Panc1 (cell line): ENCODE results near the gene FCHSD2. TPM values are rescaled to one million over a fixed set of nuclear protein-coding genes. Genes with fewer than 3 reads are reported as not detected.

ENCODE experiments used
- ATAC-seq: fragments of 200-7000 bp; cut with Tn5 transposase; 2 replicates; pipeline ENCODE4 v1.9.1; 2020; ENCODE audit warnings: mild to moderate bottlenecking, moderate library complexity
- BruUV-seq: library from RNA; stranded (reverse); fragments of 400-500 nt; replicated peaks from 2 replicates; lab custom pipeline; 2021; lab: Mats Ljungman, UMichigan
- CTCF ChIA-PET: fragments of 300-600 bp; sonication (Branson Sonifier 250); formaldehyde crosslinking; loops from one replicate; lab custom pipeline; 2022; ENCODE audit warnings: antibody characterized with exemption; lab: Charles Lee
- POLR2A ChIA-PET: fragments of 300-600 bp; sonication (Branson Sonifier 250); formaldehyde crosslinking; loops from one replicate; lab custom pipeline; 2022; ENCODE audit warnings: antibody characterized with exemption; lab: Charles Lee
- DNase-seq: peaks from one replicate; pipeline ENCODE4 v3.0.0-alpha.2; 2010; ENCODE audit warnings: low read depth, low spot score
- H3K27ac ChIP-seq: 2 replicates; pipeline ENCODE4 v1.5.1; 2011; ENCODE audit warnings: mild to moderate bottlenecking, low read length, inconsistent platforms
- H3K27me3 ChIP-seq: fragments of 200-500 bp; sonication (Bioruptor generic); 2 replicates; pipeline ENCODE4 v1.6.0; 2014; ENCODE audit warnings: low read length, inconsistent platforms; ENCODE audit not compliant: control insufficient read depth, insufficient read depth
- H3K36me3 ChIP-seq: fragments of 200-500 bp; sonication (Bioruptor generic); 2 replicates; pipeline ENCODE4 v1.5.1; 2014; ENCODE audit warnings: inconsistent platforms, mild to moderate bottlenecking, low read length, moderate library complexity; ENCODE audit not compliant: control insufficient read depth, insufficient read depth
- H3K4me1 ChIP-seq: 2 replicates; pipeline ENCODE4 v1.5.1; 2011; ENCODE audit warnings: inconsistent platforms, mild to moderate bottlenecking, low read length, moderate library complexity; ENCODE audit not compliant: control insufficient read depth, insufficient read depth
- H3K4me3 ChIP-seq, 2 experiments: 2 replicates each; pipeline ENCODE4 v1.5.1; 2011 to 2012; ENCODE audit warnings: low read depth in 2 of 2, low read length in 2 of 2, mild to moderate bottlenecking in 2 of 2, inconsistent platforms in 1 of 2, moderate library complexity in 1 of 2
- H3K9me3 ChIP-seq: fragments of 200-500 bp; sonication (Bioruptor generic); 2 replicates; pipeline ENCODE4 v1.5.1; 2014; ENCODE audit warnings: low read depth, mild to moderate bottlenecking, inconsistent platforms, low read length, moderate library complexity; ENCODE audit not compliant: control insufficient read depth, insufficient read depth
- POLR2AphosphoS5 ChIP-seq: IDR thresholded peaks from 2 replicates; pipeline ENCODE4 v1.6.1; 2012; ENCODE audit warnings: mild to moderate bottlenecking, low read depth, low read length, moderate library complexity
- SIN3A ChIP-seq: IDR thresholded peaks from 2 replicates; pipeline ENCODE4 v1.6.1; 2012; ENCODE audit warnings: low read depth, mild to moderate bottlenecking, low read length, moderate library complexity, borderline replicate concordance; ENCODE audit not compliant: insufficient read depth
- TCF7L2 ChIP-seq: IDR thresholded peaks from 2 replicates; pipeline ENCODE4 v1.6.1; 2011; ENCODE audit warnings: mild to moderate bottlenecking, low read depth, low read length, inconsistent platforms
- in situ Hi-C: cut with HindIII; loops from 2 replicates; pipeline ENCODE4 v1.10.0; 2016; ENCODE audit warnings: low sequenced_read_pairs, low pct_unique_long_range_greater_than_20kb
- intact Hi-C: fragments of 100-400 bp; cut with micrococcal nuclease; formaldehyde crosslinking; loops from one replicate; pipeline ENCODE4 v1.10.0; 2022; ENCODE audit not compliant: unreplicated experiment
- total RNA-seq: library from RNA; stranded (reverse); gene quantifications from one replicate; pipeline ENCODE4 v1.2.1, GENCODE V29; 2021; ENCODE audit not compliant: unreplicated experiment
- TF ChIP-seq, protein P1 (sequence below), 2 experiments: IDR thresholded peaks; 2 replicates each; pipeline ENCODE4 v1.6.1; 2011 to 2012; ENCODE audit warnings: low read depth in 2 of 2, control low read depth in 1 of 2, low read length in 1 of 2, mild to moderate bottlenecking in 1 of 2, moderate library complexity in 1 of 2; ENCODE audit not compliant: insufficient read depth in 1 of 2
- TF ChIP-seq, protein P2 (sequence below): fragments of 450-650 bp; IDR thresholded peaks from 2 replicates; pipeline ENCODE4 v1.5.1; 2017; ENCODE audit warnings: mild to moderate bottlenecking

The FCHSD2 gene
- total RNA-seq, 1 experiment from 2014 or later: 31.8 TPM

DNA sequence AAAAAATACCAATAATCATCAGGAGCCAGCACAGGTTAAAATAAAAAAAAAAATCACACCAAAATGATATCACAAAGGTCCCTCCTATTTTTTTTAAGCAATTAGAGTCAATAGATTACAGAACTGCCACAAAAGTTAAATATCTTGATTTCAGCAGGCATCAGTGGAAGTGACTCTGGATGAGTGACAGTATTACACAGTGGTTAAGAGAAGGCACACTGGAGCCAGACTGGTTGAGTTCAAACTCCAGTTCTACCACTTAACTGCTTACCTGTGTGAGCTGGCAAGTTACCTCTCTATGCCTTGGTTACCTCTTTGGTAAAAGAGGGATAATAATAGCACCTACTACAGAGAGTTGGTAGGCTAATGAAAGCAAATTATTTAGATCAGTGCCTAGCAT is 179.4 kb downstream of the FCHSD2 start:
- ATAC-seq: no peak
- ChIA-PET CTCF (interaction anchor here (0.6 kb wide), 1 partner anchor 180 kb away, joined by 4 read pairs; the partner anchor contains the start of gene FCHSD2), POLR2A (interaction anchor here (0.7 kb wide), 1 partner anchor 34 kb away, joined by 3 read pairs; no protein-coding TSS in a partner anchor)
- Histone ChIP-seq H3K4me3 (no peak overlapping the region), H3K9me3 (no peaks in the 10 kb centered on the region), H3K36me3 (no peaks in the 10 kb centered on the region), H3K27ac (no peak overlapping the region), H3K27me3 (no peaks in the 10 kb centered on the region), H3K4me1 (no peaks in the 10 kb centered on the region)
- intact Hi-C loops (no loop called here), in situ Hi-C loops (no loop called here)
- DNase-seq: no peak
- no TSS peak for BruUV-seq
- TF ChIP-seq SIN3A: no peak
- TF ChIP-seq, protein P1, sequence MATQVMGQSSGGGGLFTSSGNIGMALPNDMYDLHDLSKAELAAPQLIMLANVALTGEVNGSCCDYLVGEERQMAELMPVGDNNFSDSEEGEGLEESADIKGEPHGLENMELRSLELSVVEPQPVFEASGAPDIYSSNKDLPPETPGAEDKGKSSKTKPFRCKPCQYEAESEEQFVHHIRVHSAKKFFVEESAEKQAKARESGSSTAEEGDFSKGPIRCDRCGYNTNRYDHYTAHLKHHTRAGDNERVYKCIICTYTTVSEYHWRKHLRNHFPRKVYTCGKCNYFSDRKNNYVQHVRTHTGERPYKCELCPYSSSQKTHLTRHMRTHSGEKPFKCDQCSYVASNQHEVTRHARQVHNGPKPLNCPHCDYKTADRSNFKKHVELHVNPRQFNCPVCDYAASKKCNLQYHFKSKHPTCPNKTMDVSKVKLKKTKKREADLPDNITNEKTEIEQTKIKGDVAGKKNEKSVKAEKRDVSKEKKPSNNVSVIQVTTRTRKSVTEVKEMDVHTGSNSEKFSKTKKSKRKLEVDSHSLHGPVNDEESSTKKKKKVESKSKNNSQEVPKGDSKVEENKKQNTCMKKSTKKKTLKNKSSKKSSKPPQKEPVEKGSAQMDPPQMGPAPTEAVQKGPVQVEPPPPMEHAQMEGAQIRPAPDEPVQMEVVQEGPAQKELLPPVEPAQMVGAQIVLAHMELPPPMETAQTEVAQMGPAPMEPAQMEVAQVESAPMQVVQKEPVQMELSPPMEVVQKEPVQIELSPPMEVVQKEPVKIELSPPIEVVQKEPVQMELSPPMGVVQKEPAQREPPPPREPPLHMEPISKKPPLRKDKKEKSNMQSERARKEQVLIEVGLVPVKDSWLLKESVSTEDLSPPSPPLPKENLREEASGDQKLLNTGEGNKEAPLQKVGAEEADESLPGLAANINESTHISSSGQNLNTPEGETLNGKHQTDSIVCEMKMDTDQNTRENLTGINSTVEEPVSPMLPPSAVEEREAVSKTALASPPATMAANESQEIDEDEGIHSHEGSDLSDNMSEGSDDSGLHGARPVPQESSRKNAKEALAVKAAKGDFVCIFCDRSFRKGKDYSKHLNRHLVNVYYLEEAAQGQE (IDR thresholded peaks at IDR 0.05; ENCODE audit: insufficient read depth in 1 of 2, low read depth in 2 of 2, low read length in 1 of 2): no peak
- TF ChIP-seq POLR2AphosphoS5: no peak
- TF ChIP-seq TCF7L2: no peak
- TF ChIP-seq, protein P2, sequence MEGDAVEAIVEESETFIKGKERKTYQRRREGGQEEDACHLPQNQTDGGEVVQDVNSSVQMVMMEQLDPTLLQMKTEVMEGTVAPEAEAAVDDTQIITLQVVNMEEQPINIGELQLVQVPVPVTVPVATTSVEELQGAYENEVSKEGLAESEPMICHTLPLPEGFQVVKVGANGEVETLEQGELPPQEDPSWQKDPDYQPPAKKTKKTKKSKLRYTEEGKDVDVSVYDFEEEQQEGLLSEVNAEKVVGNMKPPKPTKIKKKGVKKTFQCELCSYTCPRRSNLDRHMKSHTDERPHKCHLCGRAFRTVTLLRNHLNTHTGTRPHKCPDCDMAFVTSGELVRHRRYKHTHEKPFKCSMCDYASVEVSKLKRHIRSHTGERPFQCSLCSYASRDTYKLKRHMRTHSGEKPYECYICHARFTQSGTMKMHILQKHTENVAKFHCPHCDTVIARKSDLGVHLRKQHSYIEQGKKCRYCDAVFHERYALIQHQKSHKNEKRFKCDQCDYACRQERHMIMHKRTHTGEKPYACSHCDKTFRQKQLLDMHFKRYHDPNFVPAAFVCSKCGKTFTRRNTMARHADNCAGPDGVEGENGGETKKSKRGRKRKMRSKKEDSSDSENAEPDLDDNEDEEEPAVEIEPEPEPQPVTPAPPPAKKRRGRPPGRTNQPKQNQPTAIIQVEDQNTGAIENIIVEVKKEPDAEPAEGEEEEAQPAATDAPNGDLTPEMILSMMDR: no peak

DNA sequence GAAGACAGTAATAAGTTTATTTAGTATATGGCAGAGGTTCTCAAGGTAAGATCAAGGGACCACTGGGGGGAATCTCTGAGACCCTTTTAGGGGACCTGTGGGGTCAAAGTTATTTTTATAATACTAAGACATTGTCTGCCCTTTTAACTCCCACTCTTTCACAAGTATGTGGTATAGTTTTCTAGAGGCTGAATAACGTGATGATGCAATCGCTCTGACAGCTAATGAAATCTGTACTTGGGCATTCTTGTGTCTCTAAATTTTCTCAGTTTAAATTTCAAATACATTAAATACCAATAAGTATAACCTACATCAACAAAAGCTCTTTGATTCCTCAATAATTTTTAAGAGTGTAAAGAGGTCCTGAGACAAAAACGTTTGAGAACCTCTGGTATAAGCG is 180.0 kb downstream of the FCHSD2 start:
- Histone ChIP-seq H3K36me3 (no peaks in the 10 kb centered on the region), H3K27ac (no peak overlapping the region; the same call in 1 of the 2 replicates), H3K27me3 (no peaks in the 10 kb centered on the region), H3K4me1 (no peaks in the 10 kb centered on the region), H3K4me3 (no peak overlapping the region), H3K9me3 (no peaks in the 10 kb centered on the region)
- ChIA-PET POLR2A (interaction anchor here (0.6 to 0.7 kb wide), 2 partner anchors 35 to 176 kb away, joined by 3 to 8 read pairs; no protein-coding TSS in a partner anchor), CTCF (no interaction called here)
- ATAC-seq (no peak), DNase-seq (no peak)
- TF ChIP-seq SIN3A (no peak), POLR2AphosphoS5 (no peak), TCF7L2 (no peak)
- TF ChIP-seq, protein P1 (IDR thresholded peaks at IDR 0.05; ENCODE audit: insufficient read depth in 1 of 2, low read depth in 2 of 2, low read length in 1 of 2): no peak
- TF ChIP-seq, protein P2: no peak
- BruUV-seq: no TSS peak
- in situ Hi-C loops: no loop called here
- intact Hi-C loops: no loop called here
